WTC11 (cell line): ENCODE results near the gene KRTAP13-4. TPM values are rescaled to one million over a fixed set of nuclear protein-coding genes. Genes with fewer than 3 reads are reported as not detected.

Experiments used
- ATAC-seq: fragments of 200-7000 bp; cut with Tn5 transposase; 2 replicates; pipeline ENCODE4 v1.10.0; 2021; ENCODE audit warnings: mild to moderate bottlenecking, moderate library complexity
- CTCF ChIA-PET: fragments of 300-600 bp; sonication (Branson Sonifier 250); formaldehyde crosslinking; loops from one replicate; lab custom pipeline; 2021; ENCODE audit warnings: antibody characterized with exemption; lab: Charles Lee
- POLR2A ChIA-PET: fragments of 350-600 bp; sonication (Branson Sonifier 250); formaldehyde crosslinking; loops from one replicate; lab custom pipeline; 2021; ENCODE audit warnings: antibody characterized with exemption; lab: Charles Lee
- DNase-seq: peaks from one replicate; pipeline ENCODE4 v3.0.0; 2021; ENCODE audit warnings: low spot score
- H3K27ac Mint-ChIP-seq: 2 replicates; pipeline ENCODE4 v1.8.0; 2021; ENCODE audit warnings: mixed read lengths
- H3K27me3 Mint-ChIP-seq: 2 replicates; pipeline ENCODE4 v1.8.0; 2021; ENCODE audit warnings: low read depth, mild to moderate bottlenecking, moderate library complexity, mixed read lengths
- H3K36me3 Mint-ChIP-seq: 2 replicates; pipeline ENCODE4 v1.8.0; 2021; ENCODE audit warnings: mixed read lengths
- H3K4me1 Mint-ChIP-seq: 2 replicates; pipeline ENCODE4 v1.8.0; 2022; ENCODE audit warnings: mixed read lengths
- H3K4me3 Mint-ChIP-seq: 2 replicates; pipeline ENCODE4 v1.8.0; 2021; ENCODE audit warnings: mild to moderate bottlenecking, moderate library complexity, mixed read lengths
- H3K9me3 Mint-ChIP-seq: 2 replicates; pipeline ENCODE4 v1.8.0; 2021; ENCODE audit warnings: mixed read lengths
- CDX4 ChIP-seq: fragments of 250-450 bp; sonication (Bioruptor Pico); IDR thresholded peaks from 2 replicates; pipeline ENCODE4 v1.9.0; 2021; ENCODE audit warnings: moderate library complexity, mild to moderate bottlenecking, inconsistent platforms, borderline replicate concordance
- CTCF ChIP-seq: fragments of 200-600 bp; IDR thresholded peaks from 2 replicates; pipeline ENCODE4 v1.8.0; 2022; ENCODE audit warnings: antibody characterized with exemption
- E2F5 ChIP-seq: sonication (generic); formaldehyde crosslinking; IDR thresholded peaks from 2 replicates; pipeline ENCODE4 v1.8.1; 2022; ENCODE audit warnings: mild to moderate bottlenecking, moderate library complexity, missing genetic modification reagents
- FOXP1 ChIP-seq: sonication (generic); formaldehyde crosslinking; IDR thresholded peaks from 2 replicates; pipeline ENCODE4 v1.8.0; 2022; ENCODE audit warnings: missing genetic modification reagents, mild to moderate bottlenecking, moderate library complexity, borderline replicate concordance
- HMGXB4 ChIP-seq: sonication (generic); formaldehyde crosslinking; IDR thresholded peaks from 2 replicates; pipeline ENCODE4 v1.8.1; 2023; ENCODE audit warnings: mild to moderate bottlenecking, moderate library complexity, missing genetic modification reagents
- OVOL2 ChIP-seq: fragments of 250-450 bp; sonication (Bioruptor Pico); IDR thresholded peaks from 2 replicates; pipeline ENCODE4 v1.9.0; 2021; ENCODE audit warnings: mild to moderate bottlenecking, borderline replicate concordance
- RELA ChIP-seq: sonication (generic); formaldehyde crosslinking; IDR thresholded peaks from 2 replicates; pipeline ENCODE4 v1.8.1; 2022; ENCODE audit warnings: missing genetic modification reagents, mild to moderate bottlenecking, borderline replicate concordance
- RORB ChIP-seq: fragments of 250-450 bp; sonication (Bioruptor Pico); IDR thresholded peaks from 2 replicates; pipeline ENCODE4 v1.9.0; 2021; ENCODE audit warnings: mild to moderate bottlenecking
- SMAD3 ChIP-seq: sonication (generic); formaldehyde crosslinking; IDR thresholded peaks from 2 replicates; pipeline ENCODE4 v1.8.0; 2022; ENCODE audit warnings: missing genetic modification reagents, mild to moderate bottlenecking, borderline replicate concordance
- STAT6 ChIP-seq: sonication (generic); formaldehyde crosslinking; conservative IDR thresholded peaks from 2 replicates; pipeline ENCODE4 v1.8.1; 2023; ENCODE audit warnings: mild to moderate bottlenecking, low read depth, missing genetic modification reagents, moderate library complexity
- TCF7 ChIP-seq: sonication (generic); formaldehyde crosslinking; IDR thresholded peaks from 2 replicates; pipeline ENCODE4 v1.8.0; 2022; ENCODE audit warnings: mild to moderate bottlenecking, low read depth, missing genetic modification reagents, moderate library complexity
- TEAD1 ChIP-seq: sonication (generic); formaldehyde crosslinking; IDR thresholded peaks from 2 replicates; pipeline ENCODE4 v1.8.0; 2022; ENCODE audit warnings: mild to moderate bottlenecking, missing genetic modification reagents
- ZNF138 ChIP-seq: sonication (generic); formaldehyde crosslinking; conservative IDR thresholded peaks from 2 replicates; pipeline ENCODE4 v1.8.1; 2022; ENCODE audit warnings: mild to moderate bottlenecking, moderate library complexity, missing genetic modification reagents
- ZNF219 ChIP-seq: sonication (generic); formaldehyde crosslinking; IDR thresholded peaks from 2 replicates; pipeline ENCODE4 v1.8.0; 2023; ENCODE audit warnings: missing genetic modification reagents, mild to moderate bottlenecking, borderline replicate concordance
- ZNF396 ChIP-seq: fragments of 250-450 bp; sonication (Bioruptor Pico); IDR thresholded peaks from 2 replicates; pipeline ENCODE4 v1.8.0; 2021; ENCODE audit warnings: mild to moderate bottlenecking, moderate library complexity, borderline replicate concordance
- ZNF416 ChIP-seq: fragments of 250-450 bp; sonication (Bioruptor Pico); IDR thresholded peaks from 2 replicates; pipeline ENCODE4 v1.9.0; 2021; ENCODE audit warnings: mild to moderate bottlenecking, inconsistent platforms
- ZNF512 ChIP-seq: sonication (generic); formaldehyde crosslinking; IDR thresholded peaks from 2 replicates; pipeline ENCODE4 v1.8.1; 2022; ENCODE audit warnings: missing genetic modification reagents, borderline replicate concordance
- ZNF532 ChIP-seq: fragments of 250-450 bp; sonication (Bioruptor Pico); IDR thresholded peaks from 2 replicates; pipeline ENCODE4 v1.9.0; 2021; ENCODE audit warnings: mild to moderate bottlenecking, borderline replicate concordance
- total RNA-seq: library from RNA; stranded (reverse); gene quantifications from 3 replicates; pipeline ENCODE4 v1.2.3, GENCODE V29; 2021

Gene KRTAP13-4
- total RNA-seq, 1 experiment from 2014 or later = not detected

GRCh38 chr21:30395731-30396130, 34.3 kb upstream of the KRTAP13-4 start, which contains the start of gene KRTAP13-1:
KRTAP13-1 (plus strand) TSS chr21:30396031; CDS start chr21:30396087, 56 bp downstream.
- peaks cover 6% of the 10 kb centered on the region for H3K9me3 Mint-ChIP-seq
- no peaks in the 10 kb centered on the region for H3K36me3 Mint-ChIP-seq
- H3K4me1 Mint-ChIP-seq = no peaks in the 10 kb centered on the region
- DNase-seq (no peak), ATAC-seq (no peak)
- TF ChIP-seq OVOL2 (CRISPR knock-in tag) = no peak
- TF ChIP-seq TCF7 = no peak
- no peak for TF ChIP-seq RELA (CRISPR knock-in tag)
- TF ChIP-seq STAT6 = no peak
- no peak for TF ChIP-seq ZNF219 (CRISPR knock-in tag)
- no peak for TF ChIP-seq ZNF532 (CRISPR knock-in tag)
- no peak for TF ChIP-seq SMAD3 (CRISPR knock-in tag)
- TF ChIP-seq CDX4 (CRISPR knock-in tag) = no peak
- no peak for TF ChIP-seq FOXP1 (CRISPR knock-in tag)
- TF ChIP-seq ZNF512 (CRISPR knock-in tag) = no peak
- TF ChIP-seq TEAD1 (CRISPR knock-in tag) = no peak
- TF ChIP-seq E2F5 (CRISPR knock-in tag) = no peak
- no peak for TF ChIP-seq ZNF138 (CRISPR knock-in tag)
- no peak for TF ChIP-seq ZNF396 (CRISPR knock-in tag)
- no peak for TF ChIP-seq HMGXB4 (CRISPR knock-in tag)
- TF ChIP-seq ZNF416 (CRISPR knock-in tag) = no peak
- no peak for TF ChIP-seq RORB (CRISPR knock-in tag)
- no peak for TF ChIP-seq CTCF
- CTCF ChIA-PET = interaction anchor here (2.5 kb wide), 1 partner anchor 13 kb away, joined by 7 read pairs; no protein-coding TSS in a partner anchor
- no peaks in the 10 kb centered on the region for H3K27me3 Mint-ChIP-seq
- no peak within 1 kb of the TSS for H3K27ac Mint-ChIP-seq
- no peak within 1 kb of the TSS for H3K4me3 Mint-ChIP-seq
- POLR2A ChIA-PET = no interaction called here
